Skeletal muscle satellite cell (primary cell): ENCODE results near the gene TOMM34.

Source experiments
- H3K27me3 ChIP-seq: 2 replicates; pipeline ENCODE4 v1.7.0; 2013; ENCODE audit warnings: low read length; ENCODE audit not compliant: control insufficient read depth, insufficient read depth
- H3K36me3 ChIP-seq: 2 replicates; pipeline ENCODE4 v1.7.0; 2013; ENCODE audit warnings: mild to moderate bottlenecking, control low read depth, low read length; ENCODE audit not compliant: insufficient read depth
- H3K4me1 ChIP-seq: 2 replicates; pipeline ENCODE4 v1.7.0; 2013; ENCODE audit warnings: low read length; ENCODE audit not compliant: control insufficient read depth, insufficient read depth
- H3K4me2 ChIP-seq: 2 replicates; pipeline ENCODE4 v1.7.0; 2013; ENCODE audit warnings: mild to moderate bottlenecking, low read length
- H3K4me3 ChIP-seq: 2 replicates; pipeline ENCODE4 v1.7.0; 2013; ENCODE audit warnings: low read length
- H3K9ac ChIP-seq: 2 replicates; pipeline ENCODE4 v1.7.0; 2013; ENCODE audit warnings: mild to moderate bottlenecking, low read depth, low read length, moderate library complexity
- H3K9me3 ChIP-seq: replicated peaks from 2 replicates; pipeline ENCODE4 v1.7.0; 2013; ENCODE audit warnings: mild to moderate bottlenecking, control low read depth, low read length

The TOMM34 gene

DNA sequence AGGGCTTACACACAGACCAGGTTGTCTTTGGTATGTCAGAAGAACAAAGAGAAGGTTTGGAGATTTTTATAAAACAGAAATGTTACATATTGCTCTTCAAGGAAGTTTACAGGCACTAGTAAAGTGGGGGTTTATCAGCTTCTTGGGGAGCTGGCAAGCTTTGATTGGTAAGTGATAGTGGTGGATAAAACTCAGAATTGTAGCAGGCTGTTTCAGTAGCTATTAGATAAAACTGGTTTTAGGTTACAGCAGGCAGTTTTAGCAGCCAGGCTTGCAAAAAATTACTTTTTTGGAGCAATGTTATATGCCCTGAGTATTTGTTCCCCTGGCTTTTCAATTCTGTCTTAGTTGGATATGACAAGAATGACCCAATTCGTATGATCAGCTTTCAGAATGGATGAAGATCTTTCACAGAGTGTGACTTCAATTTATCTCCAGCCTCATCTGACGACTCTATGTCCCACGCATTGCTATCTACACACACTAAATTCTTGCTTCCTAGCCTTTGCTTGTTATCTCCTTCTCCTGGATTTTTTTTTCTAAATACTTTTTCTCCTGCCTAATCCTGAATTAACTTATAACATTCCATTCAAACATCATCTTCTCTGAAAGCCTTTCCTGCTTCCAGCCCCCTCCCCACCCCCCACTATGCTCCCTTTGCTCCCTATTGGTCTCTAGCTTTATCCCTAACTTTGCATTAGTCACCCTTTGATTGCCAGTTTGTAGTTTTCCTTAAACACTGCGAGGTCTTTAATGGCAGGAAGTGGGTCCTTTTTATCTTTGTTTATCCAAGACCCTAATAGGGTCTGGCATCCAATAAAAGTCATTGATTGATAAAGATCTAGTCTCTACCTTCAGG lies 1.0 kb upstream of the TOMM34 start:
- Histone ChIP-seq H3K4me3 (no peak overlapping the region), H3K4me2 (no peak overlapping the region), H3K36me3 (peaks cover 11% of the 10 kb centered on the region), H3K9me3 (no peaks in the 10 kb centered on the region), H3K9ac (no peak overlapping the region), H3K27me3 (no peaks in the 10 kb centered on the region), H3K4me1 (peaks cover 27% of the 10 kb centered on the region)

DNA sequence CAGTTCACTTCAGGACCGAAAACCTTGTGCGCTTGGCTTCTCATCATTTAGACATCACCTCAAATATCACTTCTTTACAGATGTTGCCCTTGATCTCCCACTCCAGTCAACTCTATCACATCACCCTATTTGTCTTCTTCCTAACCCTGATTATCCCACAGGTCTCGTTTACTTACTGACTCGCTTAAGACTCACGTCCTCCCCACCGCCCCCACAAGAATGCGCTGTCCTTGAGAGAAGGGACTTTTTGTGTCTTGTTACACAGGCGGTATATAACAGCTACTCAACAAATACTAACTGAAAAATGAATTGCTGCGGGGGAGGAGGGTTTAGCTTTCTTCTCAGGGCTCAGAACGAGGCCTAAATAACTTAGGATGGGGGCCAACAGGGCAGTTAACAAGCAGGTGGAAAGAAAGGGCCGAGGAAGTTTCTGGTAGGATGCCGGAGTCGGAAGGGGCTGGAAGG lies 527 bp downstream of the TOMM34 start:
- Histone ChIP-seq H3K9ac (peak overlapping the region; percentile 86), H3K36me3 (peaks cover 27% of the 10 kb centered on the region), H3K4me3 (peak overlapping the region; percentile 80), H3K9me3 (no peaks in the 10 kb centered on the region), H3K4me1 (peaks cover 23% of the 10 kb centered on the region), H3K4me2 (peak overlapping the region; percentile 86), H3K27me3 (no peaks in the 10 kb centered on the region)

DNA sequence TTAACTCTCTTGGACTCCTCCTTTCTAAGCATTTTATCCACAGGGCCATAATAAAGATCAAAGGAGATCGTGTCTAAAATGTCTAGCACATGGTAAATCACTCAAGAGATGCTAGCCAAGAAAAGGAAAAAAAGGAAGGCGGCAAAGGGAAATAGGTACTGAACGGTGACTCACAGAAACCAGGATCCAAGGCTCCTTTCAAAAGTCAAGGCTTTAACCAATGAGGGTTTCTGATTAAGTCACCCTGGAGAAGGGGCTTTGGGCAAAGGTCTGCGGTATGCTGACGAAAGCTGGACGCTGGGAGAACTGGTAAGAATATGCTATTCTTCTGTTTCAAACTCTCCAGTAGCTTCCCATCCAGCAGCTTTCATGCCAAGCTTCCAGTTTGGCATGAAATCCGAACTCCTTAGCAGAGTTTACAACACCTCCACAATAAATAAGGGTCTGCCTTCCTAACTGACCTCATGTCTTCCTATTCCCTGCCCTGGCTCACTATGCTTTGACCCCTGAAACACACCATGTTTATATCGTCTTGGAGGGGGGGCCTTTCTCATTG lies 1.0 kb downstream of the TOMM34 start:
- Histone ChIP-seq H3K4me1 (peaks cover 23% of the 10 kb centered on the region), H3K36me3 (peaks cover 32% of the 10 kb centered on the region), H3K4me3 (peak overlapping the region; percentile 80), H3K9ac (peak overlapping the region; percentile 86), H3K4me2 (peak overlapping the region; percentile 86), H3K27me3 (no peaks in the 10 kb centered on the region), H3K9me3 (no peaks in the 10 kb centered on the region)

DNA sequence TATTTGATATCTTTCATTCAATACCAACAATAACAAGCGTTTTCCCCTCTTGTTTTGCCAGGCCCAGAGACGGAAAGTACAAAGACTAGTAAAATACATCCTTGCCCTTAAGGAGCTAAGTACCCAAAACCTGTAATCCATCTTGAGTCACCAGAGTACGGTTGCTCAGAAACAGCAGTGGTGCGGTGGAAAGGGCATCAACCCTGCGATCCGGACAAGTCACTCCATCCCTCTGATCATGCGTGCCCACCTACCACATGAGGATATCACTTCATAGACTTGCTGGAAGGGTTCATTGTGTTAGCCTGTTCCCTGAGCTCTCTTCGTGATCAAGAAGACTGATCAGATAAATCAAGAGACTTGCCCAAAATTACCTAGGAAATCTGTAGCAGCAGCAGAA lies 1.9 kb downstream of the TOMM34 start:
- Histone ChIP-seq H3K4me2 (peak overlapping the region; percentile 86), H3K27me3 (no peaks in the 10 kb centered on the region), H3K36me3 (peaks cover 41% of the 10 kb centered on the region), H3K9ac (no peak overlapping the region), H3K4me1 (peaks cover 23% of the 10 kb centered on the region), H3K4me3 (peak overlapping the region; percentile 80), H3K9me3 (no peaks in the 10 kb centered on the region)

DNA sequence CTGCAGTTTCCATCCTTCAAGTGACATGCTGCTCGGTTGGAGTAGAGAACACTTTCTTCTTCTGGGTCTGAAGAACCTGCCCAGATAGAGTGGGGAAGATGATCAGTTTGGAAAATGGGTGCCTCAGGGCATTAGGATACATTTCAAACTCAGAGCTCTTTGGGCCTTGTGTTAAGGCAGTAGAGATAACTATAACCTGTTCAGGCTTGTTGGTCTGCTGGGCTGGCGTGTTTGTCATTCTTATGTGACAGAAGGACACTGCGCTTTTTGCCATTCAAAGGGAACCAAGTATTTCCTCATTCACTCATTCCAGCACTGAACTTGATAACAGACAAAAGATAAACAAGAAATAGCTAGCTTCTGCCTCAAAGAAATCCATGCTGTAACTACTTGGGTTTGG lies 3.8 kb downstream of the TOMM34 start:
- Histone ChIP-seq H3K9me3 (no peaks in the 10 kb centered on the region), H3K27me3 (no peaks in the 10 kb centered on the region), H3K4me3 (no peak overlapping the region), H3K4me2 (no peak overlapping the region), H3K36me3 (peaks cover 59% of the 10 kb centered on the region), H3K4me1 (peaks cover 16% of the 10 kb centered on the region), H3K9ac (no peak overlapping the region)

DNA sequence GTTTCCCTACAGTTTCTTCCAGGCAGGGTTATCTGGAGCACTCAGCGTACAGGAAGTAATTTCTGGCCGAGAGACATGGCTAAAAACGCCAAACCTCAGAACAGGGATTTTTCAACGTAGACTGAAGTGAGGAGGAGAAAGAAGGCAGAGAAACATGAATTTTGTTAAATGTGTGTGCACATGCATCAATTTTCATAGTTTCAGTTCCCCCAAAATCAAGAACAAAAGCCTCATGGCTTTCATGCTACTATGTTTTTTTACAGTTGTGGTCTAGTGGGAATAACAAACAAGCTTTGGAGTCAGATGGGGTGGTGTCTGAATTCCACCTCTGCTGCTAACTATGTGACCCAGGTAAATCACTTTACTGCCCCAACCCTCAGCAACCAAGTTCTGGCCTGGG lies 4.9 kb downstream of the TOMM34 start:
- H3K27me3 ChIP-seq, result no peaks in the 10 kb centered on the region
- H3K4me2 ChIP-seq, result no peak overlapping the region
- H3K4me1 ChIP-seq, result peaks cover 9% of the 10 kb centered on the region
- H3K4me3 ChIP-seq, result no peak overlapping the region
- H3K36me3 ChIP-seq, result peaks cover 71% of the 10 kb centered on the region
- no peak overlapping the region for H3K9ac ChIP-seq
- no peaks in the 10 kb centered on the region for H3K9me3 ChIP-seq

DNA sequence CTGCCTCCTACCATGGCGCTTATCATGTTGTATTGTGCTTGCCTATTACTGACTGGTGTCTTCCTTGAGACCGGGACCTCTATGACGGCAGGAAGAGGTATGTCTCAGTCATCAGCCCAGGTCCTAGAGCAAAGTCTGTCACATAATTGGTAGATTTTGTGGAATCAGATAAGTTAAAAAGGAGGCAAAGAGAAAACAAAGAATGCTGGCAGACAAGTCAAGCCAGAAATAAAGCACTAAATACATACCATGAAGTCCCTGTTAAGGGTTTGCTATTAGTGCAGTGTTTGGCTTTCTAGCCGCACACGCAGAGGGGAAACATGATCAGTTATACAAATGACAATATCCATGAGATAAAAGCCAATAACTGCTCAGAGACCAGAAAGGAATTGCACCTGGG lies 6.0 kb downstream of the TOMM34 start:
- Histone ChIP-seq H3K36me3 (peaks cover 80% of the 10 kb centered on the region), H3K4me3 (no peak overlapping the region), H3K4me2 (no peak overlapping the region), H3K4me1 (peaks cover 9% of the 10 kb centered on the region), H3K27me3 (no peaks in the 10 kb centered on the region), H3K9ac (no peak overlapping the region), H3K9me3 (no peaks in the 10 kb centered on the region)

DNA sequence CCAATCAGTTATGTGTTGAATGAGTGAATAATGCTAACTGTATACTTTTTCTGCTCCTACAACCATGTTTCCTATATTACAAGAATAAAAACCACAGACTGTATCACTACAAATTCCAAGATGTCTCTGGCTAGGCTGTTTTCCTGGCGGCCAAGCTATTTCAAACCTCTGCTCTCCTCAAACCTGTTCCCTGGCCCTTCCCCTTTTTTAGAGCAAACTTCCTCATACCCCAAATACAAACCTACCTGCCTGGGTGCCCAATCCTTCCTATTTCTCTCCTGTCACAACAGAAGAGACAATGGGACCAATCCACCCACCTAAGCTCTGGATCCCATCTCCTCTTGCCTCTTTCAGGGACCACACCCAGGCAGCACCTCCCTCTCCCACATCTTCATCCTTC lies 7.5 kb downstream of the TOMM34 start:
- Histone ChIP-seq H3K27me3 (no peaks in the 10 kb centered on the region), H3K4me2 (no peak overlapping the region), H3K9me3 (no peaks in the 10 kb centered on the region), H3K4me1 (no peaks in the 10 kb centered on the region), H3K9ac (no peak overlapping the region), H3K4me3 (no peak overlapping the region), H3K36me3 (peaks cover 85% of the 10 kb centered on the region)

DNA sequence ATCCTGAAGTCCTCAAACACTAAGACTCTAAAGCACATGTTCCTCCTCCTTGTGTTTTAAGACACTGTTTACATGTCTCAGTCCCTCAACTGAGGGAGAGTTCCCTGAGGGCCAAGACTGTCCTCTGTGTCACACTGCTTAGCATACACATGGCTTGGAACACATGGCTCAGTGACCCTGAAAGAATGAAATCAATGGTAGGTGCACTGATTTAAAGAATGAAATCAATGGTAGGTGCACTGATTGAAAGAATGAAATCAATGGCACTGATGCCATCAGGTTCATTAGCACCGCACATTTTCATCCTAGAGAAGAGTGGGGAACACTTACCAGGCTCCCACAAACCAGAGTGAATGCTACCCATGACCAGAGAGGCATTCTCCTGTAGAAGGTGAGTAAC lies 9.8 kb downstream of the TOMM34 start:
- peaks cover 89% of the 10 kb centered on the region for H3K36me3 ChIP-seq
- H3K9me3 ChIP-seq, result no peaks in the 10 kb centered on the region
- H3K27me3 ChIP-seq, result no peaks in the 10 kb centered on the region
- no peaks in the 10 kb centered on the region for H3K4me1 ChIP-seq
- H3K4me3 ChIP-seq, result no peak overlapping the region
- no peak overlapping the region for H3K9ac ChIP-seq
- H3K4me2 ChIP-seq, result no peak overlapping the region

DNA sequence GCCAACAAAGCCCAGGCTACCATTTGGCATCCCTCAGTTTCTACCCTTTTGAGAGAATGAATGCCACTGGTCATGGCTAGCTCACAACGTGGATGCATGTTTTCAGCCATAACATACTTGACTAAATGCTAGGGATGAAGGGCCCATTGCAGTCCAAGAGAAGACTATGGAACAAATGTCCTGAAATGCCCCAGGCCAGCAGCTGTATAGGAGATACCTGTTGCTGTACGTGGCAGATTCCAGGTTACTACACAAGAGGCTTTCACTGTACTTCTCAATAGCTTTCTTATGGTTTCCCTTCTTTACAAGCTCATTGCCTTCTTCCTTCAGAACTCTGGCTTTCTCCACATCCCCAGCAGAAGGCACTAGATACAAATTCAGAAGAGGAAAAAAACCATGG lies 11.7 kb downstream of the TOMM34 start:
- Histone ChIP-seq H3K36me3 (peaks cover 87% of the 10 kb centered on the region), H3K9ac (no peak overlapping the region), H3K27me3 (no peaks in the 10 kb centered on the region), H3K9me3 (no peaks in the 10 kb centered on the region), H3K4me3 (no peak overlapping the region), H3K4me1 (no peaks in the 10 kb centered on the region), H3K4me2 (no peak overlapping the region)

DNA sequence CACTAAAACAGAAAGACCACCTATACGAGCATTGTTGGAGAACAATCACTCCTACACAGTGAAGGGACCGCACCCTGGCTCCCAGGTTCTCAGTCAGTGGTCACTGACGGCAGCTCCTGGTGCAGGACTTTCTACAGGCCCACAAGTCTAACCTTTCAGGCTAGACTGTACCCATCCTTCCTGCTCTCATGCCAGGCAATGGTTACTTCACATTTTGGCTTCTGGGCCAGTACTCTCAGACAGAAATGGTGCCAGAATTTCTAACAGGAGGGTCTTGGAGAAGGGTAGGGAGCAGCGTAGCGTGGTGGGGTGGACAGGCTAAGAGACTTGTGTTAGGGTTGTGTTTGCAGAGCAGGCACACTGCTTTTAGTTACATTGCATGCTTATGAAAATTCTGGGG lies 12.1 kb downstream of the TOMM34 start:
- H3K27me3 ChIP-seq, result no peaks in the 10 kb centered on the region
- H3K9ac ChIP-seq, result no peak overlapping the region
- peaks cover 87% of the 10 kb centered on the region for H3K36me3 ChIP-seq
- no peak overlapping the region for H3K4me2 ChIP-seq
- H3K4me3 ChIP-seq, result no peak overlapping the region
- H3K4me1 ChIP-seq, result no peaks in the 10 kb centered on the region
- no peaks in the 10 kb centered on the region for H3K9me3 ChIP-seq
